8988T (cell line): ENCODE results near the gene TM4SF18.
A peak's percentile ranks its signal among the peaks of the same experiment; 100 is the strongest.
"Not testable (repeated sequence)": the region's sequence is repeated elsewhere in the genome, so short reads cannot be mapped to it uniquely, and the experiment has no call there.

ENCODE experiments used
- DNase-seq: peaks from one replicate; pipeline ENCODE4 v3.0.0; 2011

The TM4SF18 gene

DNA sequence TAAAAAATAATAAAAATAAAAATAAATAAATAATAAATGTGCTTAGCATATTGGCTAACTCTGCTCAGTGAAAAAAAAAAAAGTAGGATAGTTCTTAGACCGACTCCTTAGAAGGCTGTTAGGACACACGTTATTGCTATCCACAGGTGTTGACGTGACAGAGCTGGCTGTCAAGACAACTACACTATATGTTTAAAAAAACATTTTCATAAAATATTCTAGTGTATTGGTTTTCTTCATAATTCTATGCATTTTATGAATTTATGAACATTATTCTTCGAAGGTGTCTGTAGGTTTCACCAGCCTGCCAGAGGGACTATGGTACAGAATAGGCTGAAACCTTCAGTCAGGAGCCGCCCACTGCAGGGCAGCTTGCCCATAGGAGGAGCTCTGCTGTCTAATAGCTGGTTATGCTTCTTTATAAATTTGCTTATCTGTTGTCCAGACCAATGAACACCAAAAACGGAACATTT is 34.8 kb upstream of the TM4SF18 start:
- no peak for DNase-seq

DNA sequence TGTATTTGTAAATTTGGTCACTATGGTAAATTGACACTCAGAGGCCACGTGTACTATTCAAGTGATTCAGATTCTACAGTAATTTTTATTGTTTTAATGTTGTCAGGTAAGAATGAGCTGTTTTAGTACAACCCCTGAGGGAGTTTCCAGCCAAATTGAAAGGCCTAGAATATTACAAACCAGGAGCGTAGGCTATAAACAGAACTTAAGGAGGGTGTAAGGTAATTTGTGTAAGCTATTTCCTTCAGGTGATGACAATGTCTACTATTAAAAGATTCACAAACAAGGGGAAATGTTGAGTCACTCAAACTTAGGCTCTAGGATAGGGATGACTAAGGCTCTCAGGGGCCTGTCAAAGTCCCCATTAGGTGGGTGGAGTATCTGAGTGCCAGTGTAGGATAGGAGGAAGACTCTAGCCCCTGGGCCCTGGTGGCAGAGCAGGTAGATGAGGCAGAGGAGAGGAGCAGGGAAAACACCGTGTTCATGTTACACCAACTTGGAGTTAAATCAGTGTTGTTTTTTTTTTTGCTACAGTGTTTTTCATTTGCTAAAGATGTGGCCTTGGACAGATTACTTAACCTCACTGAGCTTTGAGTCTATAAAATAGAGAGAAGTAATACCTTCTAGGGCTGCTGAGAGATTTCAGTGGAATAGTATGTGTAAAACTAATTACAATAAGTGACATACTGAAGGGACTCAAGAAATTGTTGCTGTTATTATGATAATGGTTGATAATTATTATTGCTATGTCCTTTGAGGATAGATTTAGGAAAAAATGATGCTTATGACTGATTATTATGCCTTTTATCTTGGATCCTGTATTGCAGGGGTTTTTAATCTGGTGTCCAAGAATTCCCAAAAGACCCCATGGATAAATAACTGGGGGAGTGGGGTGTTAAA is 33.8 kb upstream of the TM4SF18 start:
- no peak for DNase-seq

DNA sequence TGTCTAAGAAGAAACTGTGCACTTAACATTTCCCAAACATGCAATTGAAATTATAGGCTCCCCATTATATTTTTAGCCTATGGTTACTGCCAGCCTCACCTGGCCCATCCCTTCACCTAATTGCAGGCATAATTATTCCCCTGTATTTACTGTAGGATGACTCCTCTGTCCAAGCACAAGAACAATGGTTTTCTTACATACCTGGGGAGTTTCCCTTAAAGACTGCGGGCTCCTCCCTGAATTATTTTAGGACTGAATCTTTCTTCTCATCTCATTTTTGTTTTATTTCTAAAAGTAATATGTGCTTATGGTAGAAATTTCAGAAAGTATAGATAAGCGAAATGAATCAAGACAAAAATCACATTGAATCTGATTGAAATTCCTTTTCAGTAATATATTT is 32.6 kb upstream of the TM4SF18 start:
- no peak for DNase-seq

DNA sequence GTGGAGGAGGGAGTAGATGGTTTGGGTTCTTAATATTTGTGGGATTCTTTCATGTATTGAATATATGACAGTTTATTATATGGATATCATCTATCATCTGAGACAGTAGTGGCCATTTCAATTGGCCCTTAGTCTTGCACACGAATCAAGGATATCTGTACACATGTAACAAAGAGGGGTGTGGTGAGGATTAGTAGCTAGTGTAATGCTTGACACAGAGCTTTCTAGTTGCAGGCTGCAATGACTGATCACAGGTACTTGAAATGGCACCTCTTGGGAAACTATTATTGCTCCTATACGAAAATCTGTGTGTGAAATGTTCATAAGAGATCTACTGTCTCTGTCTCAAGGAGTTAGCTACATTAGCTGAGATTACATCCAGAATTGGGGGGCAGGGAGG is 31.2 kb upstream of the TM4SF18 start:
- no peak for DNase-seq

DNA sequence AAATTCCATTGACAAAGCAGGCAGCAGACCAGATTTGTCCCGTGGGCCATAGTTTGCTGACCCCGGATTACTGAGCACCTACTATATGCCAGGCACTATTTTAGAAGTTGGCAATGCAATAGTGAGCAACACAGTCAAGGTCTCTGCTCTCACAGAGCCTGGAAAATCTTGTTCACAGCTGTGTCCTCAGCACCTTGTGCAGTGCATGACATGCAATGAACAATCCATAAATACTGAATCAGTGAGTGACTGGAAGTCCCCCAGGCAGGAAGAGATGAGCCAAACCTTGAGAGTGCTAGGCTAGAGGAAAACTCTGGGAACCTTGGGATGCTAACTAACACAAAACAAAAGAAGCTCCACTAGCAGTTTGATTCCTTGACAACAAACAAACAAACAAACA is 29.6 kb upstream of the TM4SF18 start:
- no peak for DNase-seq

DNA sequence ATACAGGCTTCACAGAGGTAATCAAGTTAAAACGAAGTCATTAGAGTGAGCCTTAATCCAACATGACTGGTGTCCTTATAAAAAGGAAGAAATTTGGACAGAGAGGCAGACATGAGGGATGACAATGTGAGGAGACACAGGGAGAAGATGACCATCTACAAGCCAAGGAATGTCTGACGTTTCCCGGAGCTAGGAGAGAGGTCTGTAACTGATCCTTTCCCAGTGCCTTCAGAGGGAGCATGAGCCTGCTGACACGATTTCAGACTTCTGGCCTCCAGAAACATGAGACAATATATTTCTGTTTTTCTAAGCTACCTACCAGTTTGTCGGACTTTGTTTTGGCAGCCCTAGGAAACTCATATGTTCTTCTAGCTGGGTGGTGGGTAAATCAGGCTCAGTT is 28.9 kb upstream of the TM4SF18 start:
- DNase-seq: no peak

DNA sequence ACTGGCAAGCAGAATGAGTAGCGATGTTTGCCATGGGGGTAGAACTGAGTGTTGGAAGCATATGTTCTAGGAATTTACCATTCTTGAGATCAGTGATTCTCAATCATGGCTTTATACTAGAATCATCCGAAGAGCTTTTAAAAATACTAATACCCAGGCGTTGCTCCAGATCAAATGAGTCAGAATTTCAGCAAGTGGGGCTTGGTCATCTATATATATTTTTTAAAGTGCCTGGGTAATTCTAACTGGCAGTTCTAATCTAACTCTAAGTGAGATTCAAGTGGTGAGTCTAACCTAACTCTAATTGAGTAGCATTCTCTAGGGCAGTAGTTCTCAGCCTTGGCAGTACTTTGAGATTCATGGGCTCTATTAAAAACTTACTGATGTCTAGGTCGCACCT is 23.2 kb upstream of the TM4SF18 start:
- DNase-seq: no peak

DNA sequence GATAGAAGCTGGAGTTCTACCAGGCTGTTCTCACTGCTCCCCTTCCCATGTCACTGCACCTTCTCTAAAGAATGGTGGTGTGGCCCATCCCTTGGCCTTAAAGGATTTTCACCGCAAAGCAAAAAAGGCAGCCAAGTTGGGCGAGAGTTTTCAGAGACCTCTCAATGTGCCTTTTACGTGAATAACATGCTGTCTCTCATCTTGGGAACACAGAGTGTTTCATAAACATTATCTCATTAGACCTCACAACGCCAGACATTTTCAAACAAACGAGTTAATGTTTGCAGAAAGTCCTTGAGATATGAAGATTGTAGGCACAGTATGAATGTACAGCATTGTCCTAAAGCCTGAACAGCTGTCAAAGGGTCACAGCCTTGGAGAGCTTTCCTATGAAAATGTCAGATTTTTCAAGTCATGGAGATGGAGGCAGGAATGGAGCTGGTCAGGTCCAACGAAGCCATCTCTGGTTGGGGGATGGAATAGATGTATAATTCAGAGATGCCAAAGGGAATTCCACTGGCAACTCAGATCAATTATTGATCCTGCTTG is 22.7 kb upstream of the TM4SF18 start:
- DNase-seq: no peak

DNA sequence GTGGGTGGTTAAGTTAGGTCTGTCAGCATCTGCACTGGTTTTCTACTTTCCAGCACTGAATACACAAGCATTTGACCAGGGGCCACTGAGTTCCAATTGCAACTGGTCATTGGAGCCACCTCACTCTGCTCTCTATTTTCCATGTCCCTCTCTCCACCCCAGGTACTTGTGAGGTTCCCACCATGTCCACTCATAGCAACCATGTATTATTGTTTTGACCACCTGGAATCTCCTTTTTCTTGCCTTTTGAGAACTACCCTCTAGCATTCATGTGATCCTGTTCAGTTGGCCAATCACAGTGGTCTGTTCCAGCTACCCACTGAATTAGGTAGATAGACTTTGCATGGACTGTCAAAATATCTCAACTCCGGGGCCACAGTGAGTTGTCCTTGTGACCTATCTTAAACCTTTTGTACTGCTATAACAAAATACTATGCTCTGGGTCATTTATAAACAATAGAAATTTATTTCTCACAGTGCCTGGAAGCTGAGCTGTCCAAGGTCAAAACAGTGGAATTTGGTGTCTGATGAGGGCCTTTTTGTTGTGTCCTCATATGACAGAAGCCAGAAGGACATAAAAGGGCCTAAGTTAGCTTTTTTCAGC is 20.2 kb upstream of the TM4SF18 start:
- no peak for DNase-seq

DNA sequence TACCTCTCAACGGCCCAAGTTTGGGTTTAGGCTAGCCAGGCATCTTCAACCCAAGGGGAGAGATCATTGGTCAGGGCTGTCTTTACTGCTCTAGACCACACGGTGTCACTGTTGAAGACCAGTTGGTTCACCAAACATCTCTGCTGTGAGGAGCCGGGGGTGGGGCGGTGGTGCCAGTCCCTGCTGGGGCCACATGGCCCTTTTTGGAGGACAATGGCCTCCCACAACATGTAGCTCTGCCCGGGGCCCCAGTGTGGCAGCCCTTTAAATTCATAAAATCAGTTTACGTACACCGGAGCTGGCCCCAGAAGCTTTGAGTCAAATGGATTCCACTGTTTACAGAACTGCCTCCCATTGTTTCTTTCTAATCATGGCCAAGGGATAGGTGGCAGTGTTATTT is 19.1 kb upstream of the TM4SF18 start:
- peak; percentile 43 for DNase-seq

DNA sequence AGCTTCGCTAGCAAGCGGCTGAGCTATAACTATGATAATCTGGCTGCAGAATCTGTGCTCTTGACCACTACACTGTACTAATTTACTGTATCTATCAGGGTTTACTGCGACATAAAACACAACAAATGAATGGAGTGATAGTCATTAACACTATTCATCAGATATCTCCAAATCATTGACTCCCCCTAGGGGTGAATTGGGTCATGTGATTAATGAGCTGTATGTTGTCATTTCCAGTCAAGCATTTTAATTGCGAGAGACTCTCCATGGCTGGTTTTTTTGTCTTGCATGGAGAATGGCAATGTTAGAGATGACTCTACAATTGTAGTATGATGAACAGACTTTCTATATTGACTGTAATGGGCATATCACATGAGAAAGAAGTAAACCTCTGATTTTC is 10.5 kb upstream of the TM4SF18 start:
- DNase-seq: no peak

DNA sequence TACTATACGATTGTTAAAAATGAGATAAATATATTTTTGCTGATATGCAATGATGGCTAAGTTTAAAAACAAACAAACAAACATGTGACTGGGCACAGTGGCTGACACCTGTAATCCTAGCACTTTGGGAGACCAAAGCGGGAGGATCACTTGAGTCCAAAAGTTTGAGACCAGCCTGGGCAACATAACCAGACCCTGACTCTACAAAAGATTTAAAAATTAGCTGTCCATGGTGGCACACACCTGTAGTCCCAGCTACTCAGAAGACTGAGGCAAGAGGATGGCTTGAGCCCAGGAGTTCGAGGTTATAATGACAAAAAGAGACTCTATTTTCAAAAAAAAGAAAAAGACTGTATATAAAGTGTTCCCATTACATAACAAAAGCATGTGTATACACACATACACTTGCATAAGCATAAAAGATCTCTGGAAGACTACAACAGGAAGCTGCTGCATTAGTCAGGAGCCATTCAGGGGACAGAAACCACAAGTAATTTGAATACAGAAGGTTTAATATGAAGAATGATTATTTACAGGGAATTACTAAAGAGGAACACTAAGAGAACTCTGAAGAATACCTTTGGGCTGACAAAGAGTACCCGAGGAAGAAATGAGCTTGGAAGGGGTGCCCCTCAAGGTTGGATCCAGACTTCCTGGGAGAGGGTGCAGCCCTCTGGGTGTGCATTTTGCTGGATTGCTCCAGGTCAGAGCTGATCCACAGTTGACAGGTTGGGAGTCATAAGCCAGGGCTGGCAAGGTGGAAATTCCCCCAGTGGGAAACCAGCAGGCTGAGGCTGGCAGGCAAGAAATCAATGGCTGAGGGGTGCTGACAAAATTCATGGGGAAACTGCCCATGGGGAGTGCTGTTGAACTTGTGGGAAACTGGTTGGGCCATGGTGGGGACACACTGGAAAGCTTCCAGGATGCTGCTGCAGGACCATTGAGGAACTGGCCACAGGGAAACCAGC is 9.3 kb upstream of the TM4SF18 start:
- no peak for DNase-seq

DNA sequence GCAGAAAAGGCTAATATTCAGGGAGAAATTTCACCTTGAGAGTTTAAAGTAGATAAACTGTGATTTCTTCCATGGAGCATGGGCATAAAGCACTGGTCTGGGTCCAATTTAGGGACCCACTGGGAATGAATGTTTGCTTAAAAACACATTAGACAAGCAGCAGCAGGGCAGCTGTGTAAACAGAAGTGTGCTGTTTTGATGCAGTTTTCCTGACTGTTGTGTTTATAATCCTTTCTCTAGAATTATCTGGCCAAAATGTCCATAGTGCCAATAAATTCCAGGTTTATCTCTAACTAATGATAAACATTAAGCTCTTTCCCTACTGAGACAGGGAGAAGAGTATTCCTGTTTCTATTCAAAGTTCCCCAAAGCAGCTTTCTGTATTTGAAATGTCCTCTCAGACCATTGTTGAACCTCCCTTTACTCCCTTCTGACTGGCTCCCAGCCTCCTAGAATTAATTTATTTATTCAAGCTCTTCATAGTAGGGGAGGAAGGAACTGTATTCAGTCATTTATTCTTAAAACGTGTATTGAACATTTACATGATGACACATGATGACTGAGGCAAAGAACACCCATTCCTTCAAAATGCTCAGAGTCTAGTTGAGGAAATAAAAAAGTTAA is 7.0 kb upstream of the TM4SF18 start:
- no peak for DNase-seq

DNA sequence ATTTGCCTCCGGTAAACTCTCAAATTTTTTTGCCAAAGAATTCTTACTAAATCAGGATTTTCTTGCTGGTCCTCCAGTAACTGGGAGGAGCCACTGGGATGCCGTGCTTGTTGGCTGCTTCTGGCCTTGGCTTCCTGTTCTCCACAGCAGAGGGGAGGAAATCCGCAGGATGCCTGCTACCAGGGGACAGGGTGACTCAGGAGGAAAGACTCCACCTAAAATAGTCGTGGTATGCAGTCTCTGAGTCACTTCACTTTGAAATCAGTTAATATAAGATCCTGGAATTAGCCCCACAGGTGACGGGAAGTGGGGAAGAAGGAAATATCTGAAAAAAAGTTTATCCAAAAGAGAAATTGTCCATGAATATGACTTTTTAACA is 6.5 kb upstream of the TM4SF18 start:
- DNase-seq: peak; percentile 26

DNA sequence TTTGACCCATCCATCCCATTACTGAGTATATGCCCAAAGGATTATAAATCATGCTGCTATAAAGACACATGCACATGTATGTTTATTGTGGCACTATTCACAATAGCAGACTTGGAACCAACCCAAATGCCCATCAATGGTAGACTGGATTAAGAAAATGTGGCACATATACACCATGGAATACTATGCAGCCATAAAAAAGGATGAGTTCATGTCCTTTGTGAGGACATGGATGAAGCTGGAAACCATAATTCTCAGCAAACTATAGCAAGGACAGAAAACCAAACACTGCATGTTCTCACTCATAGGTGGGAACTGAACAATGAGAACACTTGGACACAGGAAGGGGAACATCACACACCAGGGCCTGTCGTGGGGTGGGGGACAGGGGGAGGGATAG is 4.0 kb upstream of the TM4SF18 start:
- DNase-seq: not testable (repeated sequence)

DNA sequence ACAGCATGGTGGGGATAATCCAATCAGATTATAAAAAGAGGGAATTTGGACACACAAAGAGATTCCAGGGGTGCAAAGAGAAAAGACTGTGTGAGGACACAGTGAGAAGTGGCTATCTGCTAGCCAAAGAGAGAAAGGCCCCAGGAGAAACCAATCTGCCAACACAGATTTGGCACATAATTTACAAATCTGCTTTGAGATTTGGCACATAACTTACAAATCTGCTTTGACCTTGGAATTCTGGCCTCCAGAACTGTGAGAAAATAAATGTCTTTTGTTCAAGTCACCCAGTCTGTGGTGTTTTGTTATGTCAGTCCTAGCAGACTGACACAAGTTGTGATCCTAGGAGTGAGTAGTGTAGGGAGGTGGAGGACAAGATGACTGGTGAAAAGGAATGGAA is 3.5 kb upstream of the TM4SF18 start:
- DNase-seq: no peak

DNA sequence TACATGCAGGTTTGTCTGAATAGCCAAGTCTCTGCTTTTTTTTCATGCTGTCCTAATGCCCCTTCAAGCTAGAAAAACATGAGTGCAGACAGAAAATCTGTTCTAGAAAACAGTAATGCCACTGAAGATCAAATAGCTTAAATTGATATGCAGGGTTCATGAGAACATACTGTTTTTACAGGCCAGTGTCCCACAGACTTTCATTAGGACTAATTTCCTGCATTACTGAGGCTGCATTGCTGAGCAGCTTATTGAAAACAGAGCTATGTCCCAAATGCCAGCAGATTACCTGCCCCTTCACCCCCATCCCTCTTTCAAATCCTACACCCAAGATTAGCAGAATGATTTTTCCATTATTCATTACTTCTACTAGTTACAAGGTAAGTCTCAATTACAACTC is 665 bp downstream of the TM4SF18 start:
- no peak for DNase-seq

DNA sequence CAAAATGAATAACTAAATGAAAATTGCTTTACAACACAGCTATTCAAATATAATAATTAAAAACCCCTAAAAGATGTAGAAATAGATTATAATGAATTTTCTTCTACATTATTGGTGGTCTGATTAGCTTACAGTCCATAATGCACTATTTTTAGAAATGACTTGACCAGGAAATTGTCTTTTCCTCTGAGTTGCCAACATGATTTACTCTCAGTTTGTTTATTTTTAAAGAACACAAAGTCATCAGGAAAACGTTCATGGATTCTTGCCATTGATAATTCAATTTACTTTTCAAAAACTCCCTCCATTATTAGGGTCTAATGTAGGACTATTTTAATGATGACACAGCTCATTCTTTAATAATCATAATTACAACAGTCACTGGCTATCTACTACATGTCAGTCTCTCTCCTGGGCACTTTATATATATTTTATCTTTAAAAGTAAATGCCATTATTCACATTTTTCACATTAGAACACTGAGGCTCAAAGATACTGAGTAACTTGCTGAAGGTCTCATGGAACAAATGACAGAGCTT is 1.1 kb downstream of the TM4SF18 start:
- no peak for DNase-seq

DNA sequence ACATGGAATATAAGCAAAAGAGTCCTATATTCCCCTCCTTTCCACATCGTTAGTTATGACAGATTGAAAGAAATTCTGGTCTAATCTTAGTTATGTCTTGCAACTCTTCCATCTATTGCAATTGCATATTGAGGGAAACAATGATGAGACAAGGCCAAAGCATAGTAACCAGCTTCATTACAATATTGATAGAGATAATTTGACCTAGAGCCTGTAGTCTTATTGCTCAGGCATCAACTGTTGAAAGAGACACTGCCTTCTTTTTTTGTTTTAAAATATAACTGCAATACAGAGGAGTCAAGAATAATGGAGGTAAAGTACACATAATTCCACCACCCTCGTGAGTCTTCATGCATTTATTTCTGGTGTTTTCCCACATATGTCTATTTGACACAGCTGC is 2.0 kb downstream of the TM4SF18 start:
- DNase-seq: no peak

DNA sequence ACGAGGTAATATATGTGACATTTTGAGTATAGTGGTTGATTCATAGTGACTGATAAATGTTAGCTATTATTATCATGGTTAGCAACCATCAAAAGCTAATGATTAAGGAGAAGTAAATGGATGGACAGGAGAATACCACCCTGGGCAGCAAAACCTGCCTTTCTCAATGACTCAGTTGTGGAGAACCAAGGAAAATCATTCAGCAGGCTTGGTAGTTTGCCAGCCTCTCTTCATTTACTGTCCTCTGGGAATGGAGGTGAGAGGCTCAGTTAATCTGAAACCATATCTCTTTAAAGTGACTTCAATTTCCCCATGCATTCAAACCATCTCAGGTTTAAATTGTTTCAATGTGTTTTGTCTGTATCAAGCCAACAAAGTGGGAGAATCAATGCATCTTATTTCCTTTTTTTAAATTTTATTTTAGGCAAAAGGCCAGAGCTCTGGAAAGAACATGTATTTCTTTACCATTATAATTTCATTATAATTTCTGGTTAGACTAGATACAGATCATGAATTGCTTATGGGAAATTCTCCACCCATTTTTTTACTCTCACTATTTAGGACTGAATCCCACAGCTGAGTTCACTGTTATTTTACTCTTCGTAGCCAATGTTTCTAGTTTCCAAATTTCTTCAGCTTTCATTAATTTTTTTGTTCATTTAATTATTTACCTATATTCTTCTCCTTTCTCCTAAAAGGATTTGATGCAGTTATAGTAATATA is 2.7 kb downstream of the TM4SF18 start:
- DNase-seq: no peak

DNA sequence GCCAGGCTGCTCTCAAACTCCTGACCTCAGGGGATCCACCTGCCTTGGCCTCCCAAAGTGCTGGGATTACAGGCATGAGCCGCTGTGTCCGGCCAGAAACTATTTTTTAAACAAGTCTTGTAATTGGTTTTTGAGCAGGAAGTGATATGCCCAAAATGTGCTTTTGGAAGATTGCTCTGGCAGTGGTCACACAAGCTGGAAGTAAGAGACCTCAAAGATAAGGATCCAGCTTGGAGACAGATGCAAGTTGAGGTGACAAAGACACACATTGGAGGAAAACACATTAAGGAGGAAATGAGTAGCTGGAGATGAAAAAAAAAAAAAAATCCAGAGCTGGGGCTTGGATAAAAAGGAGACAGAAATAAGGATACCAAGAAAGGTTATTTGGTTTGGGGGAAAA is 6.3 kb downstream of the TM4SF18 start:
- DNase-seq: no peak

DNA sequence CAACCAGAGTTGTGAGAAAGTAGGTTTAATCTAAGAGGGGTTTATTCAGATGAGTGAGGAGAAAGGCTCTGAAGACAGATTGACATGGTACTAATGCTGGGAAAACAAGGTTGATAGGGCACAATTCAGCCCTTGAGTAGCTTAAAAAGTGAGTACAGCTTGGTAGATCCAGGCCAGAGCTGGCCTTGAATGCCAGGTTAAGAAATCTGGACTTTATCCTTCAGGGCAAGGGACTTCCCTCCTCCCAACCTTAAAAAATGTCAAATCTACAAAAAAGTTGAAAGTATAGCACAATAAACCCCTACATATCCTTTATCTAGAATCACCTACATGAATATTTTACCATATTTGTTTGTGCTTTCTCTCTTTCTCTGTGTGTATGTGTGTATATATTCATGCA is 7.9 kb downstream of the TM4SF18 start:
- DNase-seq: no peak
